Measurements from ENCODE around the gene TRAF7. TPM values are rescaled to one million over a fixed set of nuclear protein-coding genes. Genes with fewer than 3 reads are reported as not detected.

Gene TRAF7
- total RNA-seq, 1 experiment from 2014 or later: 69.0 TPM

DNA sequence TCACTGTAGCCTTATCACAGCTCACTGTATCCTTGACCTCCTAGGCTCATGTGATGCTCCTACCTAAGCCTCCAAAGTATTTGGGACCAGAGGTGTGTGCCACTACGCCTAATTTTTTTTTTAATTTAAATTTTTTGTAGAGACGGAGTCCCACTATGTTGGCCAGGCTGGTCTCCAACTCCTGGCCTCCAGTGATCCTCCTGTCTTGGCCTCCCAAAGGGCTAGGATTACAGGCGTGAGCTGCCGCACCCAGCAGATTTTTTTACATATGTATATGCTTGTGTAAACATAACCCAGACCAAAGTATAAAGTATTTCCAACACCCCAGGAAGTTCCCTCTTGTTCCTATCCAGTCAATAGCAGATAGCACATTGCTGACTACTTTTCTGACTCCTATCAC, 60.7 kb downstream of the TRAF7 start:
- DNase-seq (ENCODE audit: low read depth): no peak

DNA sequence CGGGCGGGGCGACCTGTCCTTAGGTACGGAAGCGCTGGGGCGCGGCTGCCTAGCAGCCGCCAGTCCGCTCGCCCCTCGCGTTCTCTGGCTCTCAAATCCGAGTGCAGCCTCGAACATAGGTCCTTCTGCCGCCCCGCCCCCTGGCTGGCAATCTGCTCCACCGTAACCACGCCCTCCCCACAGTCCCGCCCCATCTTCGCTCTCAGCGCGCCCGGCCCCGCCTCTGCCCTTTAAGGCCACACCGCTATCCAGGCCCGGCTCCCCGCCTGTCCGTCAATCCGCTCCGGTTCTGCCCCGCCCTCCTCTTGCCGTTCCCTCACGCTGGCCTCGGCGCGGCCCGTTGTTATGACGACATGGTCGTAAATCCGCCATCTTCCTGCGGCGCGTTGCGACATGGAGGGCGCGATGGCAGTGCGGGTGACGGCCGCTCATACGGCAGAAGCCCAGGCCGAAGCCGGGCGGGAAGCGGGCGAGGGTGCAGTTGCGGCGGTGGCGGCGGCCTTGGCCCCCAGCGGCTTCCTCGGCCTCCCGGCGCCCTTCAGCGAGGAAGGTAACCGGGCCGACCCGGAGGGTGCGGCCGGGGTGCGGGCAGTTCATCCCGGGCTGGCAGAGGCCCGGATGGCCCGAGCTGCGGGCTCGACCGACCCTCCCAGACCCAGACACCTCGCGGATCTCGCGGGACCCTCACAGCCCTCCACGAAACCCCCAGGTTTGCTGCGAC, 67.8 kb downstream of the TRAF7 start, which contains the start of gene E4F1:
E4F1 (plus strand) TSS at position 371 of the 721 bp plus-strand sequence; CDS start at position 394, 23 bp downstream.
- peak; percentile 99 for DNase-seq (ENCODE audit: low read depth)

DNA sequence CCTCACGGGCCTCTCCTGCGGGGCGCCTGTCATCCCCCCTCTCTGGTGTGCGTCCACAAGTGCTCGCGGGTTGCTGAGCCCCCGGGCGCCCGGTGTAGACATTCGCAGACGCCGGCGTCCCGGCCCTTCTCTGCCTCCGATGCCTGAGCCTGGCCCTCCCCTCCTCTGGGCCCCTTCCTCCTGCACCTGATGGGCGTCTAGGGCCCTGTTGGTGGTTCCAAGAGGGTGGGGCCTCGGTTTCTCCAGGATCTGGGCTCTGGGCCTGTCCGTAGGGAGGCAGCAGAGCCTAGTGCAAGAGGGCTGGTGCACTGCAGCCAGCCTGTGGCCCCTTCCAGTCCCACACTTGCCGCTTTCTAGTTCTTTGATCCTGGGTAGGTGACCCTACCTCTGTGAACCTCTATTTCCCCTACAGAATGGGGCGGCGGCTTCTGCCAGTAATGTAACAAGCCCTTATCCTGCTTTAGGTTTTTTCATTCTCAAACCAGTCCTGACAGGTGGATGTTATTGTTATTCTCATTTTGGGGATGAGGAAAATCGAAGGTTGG, 68.4 kb downstream of the TRAF7 start:
- DNase-seq (ENCODE audit: low read depth): peak; percentile 59

DNA sequence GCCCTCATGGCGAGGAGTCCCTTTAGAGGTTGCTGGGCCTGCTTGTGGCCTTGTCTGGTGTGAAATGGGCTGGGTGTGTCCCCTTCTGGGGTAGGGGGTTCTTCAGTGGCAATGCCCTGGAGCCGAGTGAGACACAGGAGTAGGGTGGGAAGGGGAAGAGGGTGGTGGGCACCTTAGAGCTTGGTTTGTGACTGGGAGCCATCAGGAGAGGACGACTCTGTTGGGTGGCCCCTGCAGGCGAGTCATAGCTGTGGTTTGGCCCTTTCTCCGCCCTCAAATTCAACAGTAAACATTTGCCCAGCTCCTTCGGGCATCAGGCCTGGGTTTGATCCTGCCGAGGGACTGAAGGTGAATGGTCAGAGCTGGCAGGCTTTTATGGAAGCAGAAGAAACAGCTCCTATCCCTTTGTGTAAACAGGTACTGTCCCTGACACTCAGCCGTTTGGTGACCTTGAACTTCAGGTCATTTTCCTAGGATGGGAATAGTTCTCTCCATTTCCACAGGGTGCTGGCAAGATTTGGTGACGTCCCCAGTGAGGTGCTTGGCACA, 70.7 kb downstream of the TRAF7 start:
- DNase-seq (ENCODE audit: low read depth): peak; percentile 73

DNA sequence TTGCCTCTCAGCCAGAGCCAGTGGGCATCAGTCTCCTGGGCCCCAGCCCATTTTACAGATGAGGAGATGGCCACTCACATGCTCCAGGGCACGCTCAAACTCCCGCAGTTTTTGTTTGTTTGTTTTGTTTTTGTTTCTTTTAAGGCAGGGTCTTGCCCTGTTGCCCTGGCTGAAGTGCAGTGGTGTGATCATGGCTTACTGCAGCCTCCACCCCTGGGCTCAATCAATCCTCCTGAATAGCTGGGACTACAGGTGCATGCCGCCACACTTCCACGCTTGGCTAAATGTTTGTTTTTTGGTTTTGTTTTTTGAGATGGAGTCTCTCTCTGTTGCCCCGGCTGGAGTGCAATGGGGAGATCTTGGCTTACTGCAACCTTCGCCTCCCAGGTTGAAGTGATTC, 71.3 kb downstream of the TRAF7 start:
- no peak for DNase-seq (ENCODE audit: low read depth)

Other genes starting within 250 kb of the TRAF7 start
- gene HS3ST6, start 237.4 kb upstream of the TRAF7 start, total RNA-seq (2014; rRNA removed; shearing (Covaris generic)): not detected in 2 replicates
- gene MSRB1, start 212.6 kb upstream of the TRAF7 start, total RNA-seq (2014; rRNA removed; shearing (Covaris generic)): 16.2 and 27.8 TPM in 2 replicates
- gene RPL3L, start 201.1 kb upstream of the TRAF7 start, total RNA-seq (2014; rRNA removed; shearing (Covaris generic)): 0.52 TPM in 1 of 2 replicates, not detected in the other
- gene NDUFB10, start 196.2 kb upstream of the TRAF7 start, total RNA-seq (2014; rRNA removed; shearing (Covaris generic)): 287 and 304 TPM in 2 replicates
- gene RPS2, start 191.0 kb upstream of the TRAF7 start, total RNA-seq (2014; rRNA removed; shearing (Covaris generic)): 1,628 and 1,651 TPM in 2 replicates
- not detected in 2 replicates for gene RNF151, start 188.9 kb upstream of the TRAF7 start, total RNA-seq (2014; rRNA removed; shearing (Covaris generic))
- gene TBL3, start 183.7 kb upstream of the TRAF7 start, total RNA-seq (2014; rRNA removed; shearing (Covaris generic)): 42.2 and 76.8 TPM in 2 replicates
- not detected in 2 replicates for gene NOXO1, start 174.3 kb upstream of the TRAF7 start, total RNA-seq (2014; rRNA removed; shearing (Covaris generic))
- gene GFER, start 171.6 kb upstream of the TRAF7 start, total RNA-seq (2014; rRNA removed; shearing (Covaris generic)): 11.7 and 21.0 TPM in 2 replicates
- gene SYNGR3, start 165.8 kb upstream of the TRAF7 start, total RNA-seq (2014; rRNA removed; shearing (Covaris generic)): 3.4 and 7.1 TPM in 2 replicates
- 21.3 and 23.9 TPM in 2 replicates for gene ZNF598, start 146.0 kb upstream of the TRAF7 start, total RNA-seq (2014; rRNA removed; shearing (Covaris generic))
- 0.12 TPM in 1 of 2 replicates, not detected in the other for gene NPW, start 136.0 kb upstream of the TRAF7 start, total RNA-seq (2014; rRNA removed; shearing (Covaris generic))
- 143 and 175 TPM in 2 replicates for gene NHERF2, start 128.9 kb upstream of the TRAF7 start, total RNA-seq (2014; rRNA removed; shearing (Covaris generic))
- gene NTHL1, start 107.9 kb upstream of the TRAF7 start, total RNA-seq (2014; rRNA removed; shearing (Covaris generic)): 22.7 and 35.6 TPM in 2 replicates
- gene TSC2, start 107.8 kb upstream of the TRAF7 start, total RNA-seq (2014; rRNA removed; shearing (Covaris generic)): 29.7 and 31.2 TPM in 2 replicates
- gene PKD1, start 19.9 kb upstream of the TRAF7 start, total RNA-seq (2014; rRNA removed; shearing (Covaris generic)): 12.9 and 56.0 TPM in 2 replicates
- gene RAB26, start 7.2 kb upstream of the TRAF7 start, total RNA-seq (2014; rRNA removed; shearing (Covaris generic)): 2.1 and 3.8 TPM in 2 replicates
- not detected in 2 replicates for gene CASKIN1, start 40.8 kb downstream of the TRAF7 start, total RNA-seq (2014; rRNA removed; shearing (Covaris generic))
- 18.9 and 26.5 TPM in 2 replicates for gene MLST8, start 49.7 kb downstream of the TRAF7 start, total RNA-seq (2014; rRNA removed; shearing (Covaris generic))
- gene BRICD5, start 55.1 kb downstream of the TRAF7 start, total RNA-seq (2014; rRNA removed; shearing (Covaris generic)): 0.10 and 0.89 TPM in 2 replicates
- 23.9 and 32.7 TPM in 2 replicates for gene PGP, start 59.1 kb downstream of the TRAF7 start, total RNA-seq (2014; rRNA removed; shearing (Covaris generic))
- gene E4F1, start 67.8 kb downstream of the TRAF7 start, total RNA-seq (2014; rRNA removed; shearing (Covaris generic)): 9.6 and 20.1 TPM in 2 replicates
- 0.64 TPM in 1 of 2 replicates, not detected in the other for gene DNASE1L2, start 80.7 kb downstream of the TRAF7 start, total RNA-seq (2014; rRNA removed; shearing (Covaris generic))
- gene ECI1, start 95.8 kb downstream of the TRAF7 start, total RNA-seq (2014; rRNA removed; shearing (Covaris generic)): 37.3 and 75.1 TPM in 2 replicates
- gene RNPS1, start 112.3 kb downstream of the TRAF7 start, total RNA-seq (2014; rRNA removed; shearing (Covaris generic)): 164 and 181 TPM in 2 replicates
- gene ABCA3, start 184.9 kb downstream of the TRAF7 start, total RNA-seq (2014; rRNA removed; shearing (Covaris generic)): 0.84 and 1.4 TPM in 2 replicates